Measurements from ENCODE around the gene PPARGC1A. TPM values are rescaled to one million over a fixed set of nuclear protein-coding genes. Genes with fewer than 3 reads are reported as not detected.

Gene PPARGC1A
- total and polyA plus RNA-seq, 2 of the 13 experiments (the other 11 are each of a cell fraction or from before 2014, with no cell fraction given) = 20.7 to 37.3 TPM

GRCh38 chr4:23888421-23889319 is 1.2 kb downstream of the PPARGC1A start (continued):
- TF ChIP-seq NAIF1 (CRISPR knock-in tag; IDR thresholded peaks at IDR 0.05; ENCODE audit: borderline replicate concordance) (no peak), JARID2 (CRISPR knock-in tag; IDR thresholded peaks at IDR 0.05; ENCODE audit: insufficient replicate concordance) (no peak), PCBP2 (optimal IDR thresholded peaks at IDR 0.05; ENCODE audit: low read depth, low read length, poor library complexity, severe bottlenecking) (no peak), HOXA5 (CRISPR knock-in tag; IDR thresholded peaks at IDR 0.05) (no peak), ZNF382 (CRISPR knock-in tag; IDR thresholded peaks at IDR 0.05; ENCODE audit: borderline replicate concordance) (no peak), NCOR1 (IDR thresholded peaks at IDR 0.05; ENCODE audit: borderline replicate concordance, low read length) (no peak), SMAD3 (CRISPR knock-in tag; IDR thresholded peaks at IDR 0.05) (0 out of 2 replicates have a peak, but pooled peaks have one; percentile 24), ZNF720 (CRISPR knock-in tag; IDR thresholded peaks at IDR 0.05) (no peak), ARID2 (CRISPR knock-in tag; IDR thresholded peaks at IDR 0.05; ENCODE audit: borderline replicate concordance) (no peak), YEATS4 (CRISPR knock-in tag; IDR thresholded peaks at IDR 0.05; ENCODE audit: borderline replicate concordance) (no peak), ZNF749 (CRISPR knock-in tag; IDR thresholded peaks at IDR 0.05; ENCODE audit: borderline replicate concordance) (no peak), ZNF44 (CRISPR knock-in tag; IDR thresholded peaks at IDR 0.05) (no peak), FOXO1 (CRISPR knock-in tag; IDR thresholded peaks at IDR 0.05) (no peak), ZFP90 (CRISPR knock-in tag; IDR thresholded peaks at IDR 0.05; ENCODE audit: borderline replicate concordance) (no peak), POLR2AphosphoS5 (IDR thresholded peaks at IDR 0.05; ENCODE audit: low read depth, low read length) (no peak), ATAD3A (CRISPR knock-in tag; IDR thresholded peaks at IDR 0.05) (no peak), ZFP36L1 (CRISPR knock-in tag; IDR thresholded peaks at IDR 0.05) (no peak), ZNF136 (CRISPR knock-in tag; IDR thresholded peaks at IDR 0.05; ENCODE audit: low read depth) (no peak), SNRNP70 (IDR thresholded peaks at IDR 0.05; ENCODE audit: low read depth, low read length) (no peak), RFXANK (CRISPR knock-in tag; IDR thresholded peaks at IDR 0.05) (no peak), ZNF317 (CRISPR knock-in tag; IDR thresholded peaks at IDR 0.05) (no peak), ZNF781 (CRISPR knock-in tag; IDR thresholded peaks at IDR 0.05; ENCODE audit: borderline replicate concordance, not compliant biosample characterization) (no peak)
- TF ChIP-seq, protein P1, sequence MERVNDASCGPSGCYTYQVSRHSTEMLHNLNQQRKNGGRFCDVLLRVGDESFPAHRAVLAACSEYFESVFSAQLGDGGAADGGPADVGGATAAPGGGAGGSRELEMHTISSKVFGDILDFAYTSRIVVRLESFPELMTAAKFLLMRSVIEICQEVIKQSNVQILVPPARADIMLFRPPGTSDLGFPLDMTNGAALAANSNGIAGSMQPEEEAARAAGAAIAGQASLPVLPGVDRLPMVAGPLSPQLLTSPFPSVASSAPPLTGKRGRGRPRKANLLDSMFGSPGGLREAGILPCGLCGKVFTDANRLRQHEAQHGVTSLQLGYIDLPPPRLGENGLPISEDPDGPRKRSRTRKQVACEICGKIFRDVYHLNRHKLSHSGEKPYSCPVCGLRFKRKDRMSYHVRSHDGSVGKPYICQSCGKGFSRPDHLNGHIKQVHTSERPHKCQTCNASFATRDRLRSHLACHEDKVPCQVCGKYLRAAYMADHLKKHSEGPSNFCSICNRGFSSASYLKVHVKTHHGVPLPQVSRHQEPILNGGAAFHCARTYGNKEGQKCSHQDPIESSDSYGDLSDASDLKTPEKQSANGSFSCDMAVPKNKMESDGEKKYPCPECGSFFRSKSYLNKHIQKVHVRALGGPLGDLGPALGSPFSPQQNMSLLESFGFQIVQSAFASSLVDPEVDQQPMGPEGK (CRISPR knock-in tag; IDR thresholded peaks at IDR 0.05) = 0 out of 2 replicates have a peak, but pooled peaks have one; percentile 27
- TF ChIP-seq, protein P2, sequence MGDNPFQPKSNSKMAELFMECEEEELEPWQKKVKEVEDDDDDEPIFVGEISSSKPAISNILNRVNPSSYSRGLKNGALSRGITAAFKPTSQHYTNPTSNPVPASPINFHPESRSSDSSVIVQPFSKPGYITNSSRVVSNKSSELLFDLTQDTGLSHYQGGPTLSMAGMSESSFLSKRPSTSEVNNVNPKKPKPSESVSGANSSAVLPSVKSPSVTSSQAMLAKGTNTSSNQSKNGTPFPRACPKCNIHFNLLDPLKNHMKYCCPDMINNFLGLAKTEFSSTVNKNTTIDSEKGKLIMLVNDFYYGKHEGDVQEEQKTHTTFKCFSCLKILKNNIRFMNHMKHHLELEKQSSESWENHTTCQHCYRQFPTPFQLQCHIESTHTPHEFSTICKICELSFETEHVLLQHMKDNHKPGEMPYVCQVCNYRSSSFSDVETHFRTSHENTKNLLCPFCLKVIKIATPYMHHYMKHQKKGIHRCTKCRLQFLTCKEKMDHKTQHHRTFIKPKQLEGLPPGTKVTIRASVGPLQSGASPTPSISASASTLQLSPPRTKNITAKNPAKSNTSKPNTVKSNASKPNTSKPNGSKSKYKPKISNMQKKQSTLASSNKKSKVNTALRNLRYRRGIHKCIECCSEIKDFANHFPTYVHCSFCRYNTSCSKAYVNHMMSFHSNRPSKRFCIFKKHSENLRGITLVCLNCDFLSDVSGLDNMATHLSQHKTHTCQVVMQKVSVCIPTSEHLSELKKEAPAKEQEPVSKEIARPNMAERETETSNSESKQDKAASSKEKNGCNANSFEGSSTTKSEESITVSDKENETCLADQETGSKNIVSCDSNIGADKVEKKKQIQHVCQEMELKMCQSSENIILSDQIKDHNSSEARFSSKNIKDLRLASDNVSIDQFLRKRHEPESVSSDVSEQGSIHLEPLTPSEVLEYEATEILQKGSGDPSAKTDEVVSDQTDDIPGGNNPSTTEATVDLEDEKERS (CRISPR knock-in tag; IDR thresholded peaks at IDR 0.05) = 0 out of 2 replicates have a peak, but pooled peaks have one; percentile 14

Data from HepG2 (cell line).